SU-DHL-6 (cell line): Measurements from ENCODE around the gene IFNGR1.

Experiments
- EZH2phosphoT487 ChIP-seq: fragments of 200-600 bp; sonication (generic), shearing (Covaris generic); conservative IDR thresholded peaks from 2 replicates; pipeline ENCODE4 v1.6.1; 2018; ENCODE audit warnings: mild to moderate bottlenecking, antibody characterized with exemption, low read length, moderate library complexity, mixed read lengths
- TF ChIP-seq, protein P1 (sequence below): fragments of 200-600 bp; sonication (generic); IDR thresholded peaks from one replicate; pipeline ENCODE4 v1.5.1; 2017; ENCODE audit warnings: antibody characterized with exemption, mild to moderate bottlenecking, low read length, moderate library complexity; ENCODE audit not compliant: insufficient read depth, poor library complexity, severe bottlenecking

DNA sequence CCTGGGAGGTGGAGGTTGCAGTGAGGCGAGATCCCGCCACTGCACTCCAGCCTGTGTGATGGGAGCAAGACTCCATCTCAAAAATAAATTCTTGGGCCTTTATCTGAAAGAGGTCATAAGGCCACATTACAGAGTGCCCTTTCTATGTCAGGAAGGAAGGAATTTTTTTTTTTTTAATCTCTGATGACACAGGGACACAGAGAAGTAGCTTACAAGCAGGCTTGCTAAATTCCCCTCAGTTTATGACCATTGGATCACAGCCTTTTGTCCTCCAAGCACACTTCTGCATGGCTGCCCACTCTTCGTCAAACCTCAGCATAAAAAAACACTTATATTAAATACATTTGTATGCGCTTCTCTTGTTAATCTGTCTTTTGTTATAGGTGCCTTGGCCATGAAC is 7.5 kb upstream of the IFNGR1 start:
- TF ChIP-seq, protein P1, sequence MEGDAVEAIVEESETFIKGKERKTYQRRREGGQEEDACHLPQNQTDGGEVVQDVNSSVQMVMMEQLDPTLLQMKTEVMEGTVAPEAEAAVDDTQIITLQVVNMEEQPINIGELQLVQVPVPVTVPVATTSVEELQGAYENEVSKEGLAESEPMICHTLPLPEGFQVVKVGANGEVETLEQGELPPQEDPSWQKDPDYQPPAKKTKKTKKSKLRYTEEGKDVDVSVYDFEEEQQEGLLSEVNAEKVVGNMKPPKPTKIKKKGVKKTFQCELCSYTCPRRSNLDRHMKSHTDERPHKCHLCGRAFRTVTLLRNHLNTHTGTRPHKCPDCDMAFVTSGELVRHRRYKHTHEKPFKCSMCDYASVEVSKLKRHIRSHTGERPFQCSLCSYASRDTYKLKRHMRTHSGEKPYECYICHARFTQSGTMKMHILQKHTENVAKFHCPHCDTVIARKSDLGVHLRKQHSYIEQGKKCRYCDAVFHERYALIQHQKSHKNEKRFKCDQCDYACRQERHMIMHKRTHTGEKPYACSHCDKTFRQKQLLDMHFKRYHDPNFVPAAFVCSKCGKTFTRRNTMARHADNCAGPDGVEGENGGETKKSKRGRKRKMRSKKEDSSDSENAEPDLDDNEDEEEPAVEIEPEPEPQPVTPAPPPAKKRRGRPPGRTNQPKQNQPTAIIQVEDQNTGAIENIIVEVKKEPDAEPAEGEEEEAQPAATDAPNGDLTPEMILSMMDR = no peak
- no peak for TF ChIP-seq EZH2phosphoT487
